Neural crest cell (in vitro differentiated cells): ENCODE data around the gene TMEM132C. TPM values are rescaled to one million over a fixed set of nuclear protein-coding genes. Genes with fewer than 3 reads are reported as not detected.

ENCODE experiments used
- DNase-seq: peaks from one replicate; pipeline ENCODE4 v3.0.0; 2021; ENCODE audit warnings: low read depth, mixed read lengths, low spot score
- H3K27ac Mint-ChIP-seq: one replicate; pipeline ENCODE4 v1.8.0; 2021; ENCODE audit warnings: mild to moderate bottlenecking, mixed read lengths; ENCODE audit not compliant: unreplicated experiment
- H3K27me3 Mint-ChIP-seq: 2 replicates; pipeline ENCODE4 v1.8.0; 2021; ENCODE audit warnings: low read depth, mild to moderate bottlenecking, mixed read lengths
- H3K36me3 Mint-ChIP-seq: 2 replicates; pipeline ENCODE4 v1.8.0; 2021; ENCODE audit warnings: low read depth, mild to moderate bottlenecking, mixed read lengths
- H3K4me1 Mint-ChIP-seq: 2 replicates; pipeline ENCODE4 v1.8.0; 2021; ENCODE audit warnings: mixed read lengths
- H3K4me3 Mint-ChIP-seq: one replicate; pipeline ENCODE4 v1.8.0; 2021; ENCODE audit warnings: mild to moderate bottlenecking, mixed read lengths
- H3K9me3 Mint-ChIP-seq: 2 replicates; pipeline ENCODE4 v1.8.0; 2021; ENCODE audit warnings: mixed read lengths
- total RNA-seq: library from RNA; stranded (reverse); gene quantifications from 2 replicates; pipeline ENCODE4 v1.2.1, GENCODE V29; 2021
- TF ChIP-seq, protein P1 (sequence below): fragments of 200-600 bp; sonication (generic); conservative IDR thresholded peaks from 2 replicates; pipeline ENCODE4 v1.5.0; 2021; ENCODE audit warnings: antibody characterized with exemption, mild to moderate bottlenecking

TMEM132C gene
- total RNA-seq, 1 donor from 2014 or later: 10.9 TPM

DNA sequence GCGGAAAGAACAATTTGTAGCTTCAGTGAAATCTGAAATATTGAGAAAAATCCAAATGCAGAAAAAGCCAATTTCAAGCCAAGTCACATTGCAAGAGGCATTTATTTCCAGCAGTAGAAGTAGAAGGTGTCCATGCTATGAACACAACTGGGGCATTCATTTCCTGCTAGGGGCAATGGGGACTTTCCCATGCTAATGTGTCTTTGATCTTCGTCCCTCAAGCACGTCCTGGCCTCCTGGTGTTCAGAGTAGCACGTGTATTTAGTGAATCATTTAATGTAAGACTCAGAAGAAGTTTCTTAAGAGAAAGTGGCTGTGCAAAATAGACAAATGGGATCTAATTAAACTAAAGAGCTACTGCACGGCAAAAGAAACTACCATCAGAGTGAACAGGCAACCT, 267.9 kb downstream of the TMEM132C start:
- H3K4me3 Mint-ChIP-seq: no peak overlapping the region
- no peaks in the 10 kb centered on the region for H3K27me3 Mint-ChIP-seq
- H3K4me1 Mint-ChIP-seq: peaks cover 6% of the 10 kb centered on the region
- no peak for DNase-seq
- no peak overlapping the region for H3K27ac Mint-ChIP-seq
- H3K36me3 Mint-ChIP-seq: no peaks in the 10 kb centered on the region
- peaks cover 2% of the 10 kb centered on the region for H3K9me3 Mint-ChIP-seq
- TF ChIP-seq, protein P1, sequence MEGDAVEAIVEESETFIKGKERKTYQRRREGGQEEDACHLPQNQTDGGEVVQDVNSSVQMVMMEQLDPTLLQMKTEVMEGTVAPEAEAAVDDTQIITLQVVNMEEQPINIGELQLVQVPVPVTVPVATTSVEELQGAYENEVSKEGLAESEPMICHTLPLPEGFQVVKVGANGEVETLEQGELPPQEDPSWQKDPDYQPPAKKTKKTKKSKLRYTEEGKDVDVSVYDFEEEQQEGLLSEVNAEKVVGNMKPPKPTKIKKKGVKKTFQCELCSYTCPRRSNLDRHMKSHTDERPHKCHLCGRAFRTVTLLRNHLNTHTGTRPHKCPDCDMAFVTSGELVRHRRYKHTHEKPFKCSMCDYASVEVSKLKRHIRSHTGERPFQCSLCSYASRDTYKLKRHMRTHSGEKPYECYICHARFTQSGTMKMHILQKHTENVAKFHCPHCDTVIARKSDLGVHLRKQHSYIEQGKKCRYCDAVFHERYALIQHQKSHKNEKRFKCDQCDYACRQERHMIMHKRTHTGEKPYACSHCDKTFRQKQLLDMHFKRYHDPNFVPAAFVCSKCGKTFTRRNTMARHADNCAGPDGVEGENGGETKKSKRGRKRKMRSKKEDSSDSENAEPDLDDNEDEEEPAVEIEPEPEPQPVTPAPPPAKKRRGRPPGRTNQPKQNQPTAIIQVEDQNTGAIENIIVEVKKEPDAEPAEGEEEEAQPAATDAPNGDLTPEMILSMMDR: no peak

DNA sequence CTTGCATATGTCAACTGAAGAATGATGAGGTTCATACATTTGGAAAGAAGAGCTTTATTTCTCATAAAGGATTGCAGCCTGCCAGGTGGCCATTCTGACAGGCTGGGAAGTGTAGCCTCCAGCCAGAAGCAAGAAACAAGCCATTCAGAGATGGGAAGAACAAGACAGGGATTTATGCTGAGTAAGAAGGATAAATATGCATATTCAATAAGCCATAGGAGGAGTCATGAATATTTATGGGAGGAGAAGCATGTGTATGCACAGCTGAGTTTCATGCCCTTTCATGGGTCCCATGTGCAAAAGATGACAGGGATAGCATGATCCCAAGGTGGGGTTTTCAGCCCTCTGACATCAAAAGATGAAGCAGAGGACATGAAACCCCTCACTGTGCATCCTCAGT, 269.8 kb downstream of the TMEM132C start:
- Mint-ChIP-seq H3K9me3 (peaks cover 2% of the 10 kb centered on the region), H3K27ac (no peak overlapping the region), H3K36me3 (no peaks in the 10 kb centered on the region), H3K27me3 (no peaks in the 10 kb centered on the region), H3K4me3 (no peak overlapping the region), H3K4me1 (no peaks in the 10 kb centered on the region)
- TF ChIP-seq, protein P1: no peak
- no peak for DNase-seq

DNA sequence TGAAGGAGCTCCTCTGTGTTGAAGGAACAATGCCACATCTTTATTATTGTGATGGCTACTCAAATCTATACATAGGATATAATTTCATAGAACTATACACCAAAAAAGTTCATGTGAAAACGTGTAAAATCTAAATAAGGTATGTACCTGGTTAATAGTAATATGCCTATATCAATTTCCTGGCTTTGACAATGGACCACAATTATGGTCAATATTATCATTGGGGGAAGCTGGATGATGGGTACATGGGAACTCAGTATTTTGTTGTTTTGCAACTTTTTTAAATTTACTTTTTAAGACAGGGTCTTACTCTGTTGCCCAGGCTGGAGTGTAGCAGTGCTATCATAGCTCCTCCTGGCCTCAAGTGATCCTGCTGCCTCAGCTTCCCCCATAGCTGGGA, 270.7 kb downstream of the TMEM132C start:
- no peaks in the 10 kb centered on the region for H3K36me3 Mint-ChIP-seq
- TF ChIP-seq, protein P1: no peak

DNA sequence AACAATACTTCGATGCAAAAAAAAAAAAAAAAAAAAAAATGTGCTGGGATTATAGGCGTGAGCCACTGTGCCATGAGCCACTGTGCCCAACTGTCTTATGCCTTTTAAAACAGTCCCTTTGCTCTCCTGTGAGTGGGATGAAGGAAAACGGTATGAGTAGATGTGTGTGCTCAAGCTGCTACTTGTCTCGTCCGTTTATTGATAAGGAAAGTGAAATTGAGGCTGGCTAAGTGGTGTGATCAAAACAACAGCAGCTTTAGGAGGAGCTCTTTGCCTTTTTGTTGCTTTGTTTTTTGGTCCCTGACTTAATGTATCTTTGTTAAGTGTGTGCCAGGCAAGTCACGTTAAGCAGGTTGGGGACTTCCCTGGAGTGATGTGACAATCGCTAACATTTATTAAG, 275.9 kb downstream of the TMEM132C start:
- H3K36me3 Mint-ChIP-seq: no peaks in the 10 kb centered on the region
- H3K27ac Mint-ChIP-seq: no peak overlapping the region
- no peak for DNase-seq
- H3K4me1 Mint-ChIP-seq: no peaks in the 10 kb centered on the region
- H3K4me3 Mint-ChIP-seq: no peak overlapping the region
- H3K27me3 Mint-ChIP-seq: no peaks in the 10 kb centered on the region
- TF ChIP-seq, protein P1: no peak
- H3K9me3 Mint-ChIP-seq: no peaks in the 10 kb centered on the region

More for the DNA sequence above, 270.7 kb downstream of the TMEM132C start:
- Mint-ChIP-seq H3K9me3 (peaks cover 2% of the 10 kb centered on the region), H3K27me3 (no peaks in the 10 kb centered on the region), H3K4me1 (no peaks in the 10 kb centered on the region), H3K27ac (no peak overlapping the region), H3K4me3 (no peak overlapping the region)
- no peak for DNase-seq

DNA sequence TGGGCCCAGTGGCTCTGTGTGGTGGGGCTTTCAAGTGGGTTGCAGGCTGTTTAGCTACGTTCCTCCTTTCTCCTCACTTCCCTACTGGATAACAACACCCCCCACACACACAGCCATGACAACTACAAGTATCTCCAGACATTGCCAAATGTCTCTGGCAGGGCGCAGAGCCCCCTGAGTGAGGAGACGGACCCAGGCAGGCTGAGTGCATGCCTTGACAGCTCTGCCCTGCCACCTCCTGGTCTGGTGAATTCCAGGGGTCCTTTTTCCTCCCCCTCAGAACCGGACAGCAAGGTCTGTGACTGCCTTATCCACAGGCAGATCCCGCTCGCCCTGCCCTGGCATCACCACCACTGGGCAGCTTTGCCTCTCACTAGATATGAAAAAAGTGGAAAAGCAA, 276.5 kb downstream of the TMEM132C start:
- Mint-ChIP-seq H3K9me3 (peaks cover 2% of the 10 kb centered on the region), H3K4me1 (no peaks in the 10 kb centered on the region), H3K4me3 (no peak overlapping the region), H3K27me3 (no peaks in the 10 kb centered on the region), H3K36me3 (no peaks in the 10 kb centered on the region), H3K27ac (no peak overlapping the region)
- TF ChIP-seq, protein P1: no peak
- DNase-seq: no peak

DNA sequence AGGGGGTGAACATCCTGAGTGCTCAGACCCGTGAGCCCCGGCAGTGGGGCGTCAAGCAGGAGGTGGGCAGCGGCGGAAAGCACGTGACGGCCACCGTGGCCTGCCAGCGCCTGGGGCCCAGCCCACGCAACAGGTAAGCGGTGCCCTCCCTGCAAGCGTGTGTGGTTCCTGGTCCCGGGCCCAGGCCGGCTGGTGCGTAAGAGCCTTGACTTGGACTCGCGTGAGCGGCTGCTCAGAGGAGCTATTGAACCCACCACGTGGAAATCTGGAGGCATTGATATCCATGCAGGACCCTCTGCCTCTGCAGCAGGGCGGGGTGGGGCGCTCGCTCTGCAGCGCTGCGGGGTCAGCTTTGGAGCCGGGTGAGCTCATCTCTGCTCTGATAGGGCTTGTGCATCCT, 277.0 kb downstream of the TMEM132C start:
- Mint-ChIP-seq H3K27me3 (no peaks in the 10 kb centered on the region), H3K4me1 (no peaks in the 10 kb centered on the region), H3K9me3 (peaks cover 3% of the 10 kb centered on the region), H3K27ac (no peak overlapping the region), H3K4me3 (no peak overlapping the region), H3K36me3 (no peaks in the 10 kb centered on the region)
- no peak for DNase-seq
- TF ChIP-seq, protein P1: no peak
